ENCODE results near the gene MED23.

The MED23 gene

GRCh38 chr6:131592935-131593334 lies 35.1 kb downstream of the MED23 start:
- DNase-seq (ENCODE audit: low read depth in 1 of 2, low spot score in 1 of 2): no peak
- Histone ChIP-seq H3K27ac (replicated peaks) (no peak overlapping the region), H3K27me3 (ENCODE audit: insufficient read depth, poor library complexity, severe bottlenecking) (no peaks in the 10 kb centered on the region), H3K4me3 (replicated peaks; ENCODE audit: insufficient read depth, low read length) (no peak overlapping the region)
- TF ChIP-seq REST (IDR thresholded peaks at IDR 0.05; ENCODE audit: insufficient replicate concordance, low read depth) (no peak), GABPA (IDR thresholded peaks at IDR 0.05; ENCODE audit: low read depth) (no peak)

- no peak for DNase-seq (ENCODE audit: low read depth in 1 of 2, low spot score in 1 of 2)
- Histone ChIP-seq H3K27me3 (ENCODE audit: insufficient read depth, poor library complexity, severe bottlenecking) (no peaks in the 10 kb centered on the region), H3K4me3 (replicated peaks; ENCODE audit: insufficient read depth, low read length) (no peak overlapping the region), H3K27ac (replicated peaks) (no peak overlapping the region)
- TF ChIP-seq REST (IDR thresholded peaks at IDR 0.05; ENCODE audit: insufficient replicate concordance, low read depth) (no peak), CTCF (IDR thresholded peaks at IDR 0.05; ENCODE audit: insufficient read depth, low read length) (no peak), GABPA (IDR thresholded peaks at IDR 0.05; ENCODE audit: low read depth) (no peak), POLR2AphosphoS5 (IDR thresholded peaks at IDR 0.05; ENCODE audit: low read depth) (no peak), SPI1 (IDR thresholded peaks at IDR 0.05; ENCODE audit: borderline replicate concordance, low read depth) (no peak)
Measured at GRCh38 chr6:131588643-131589042, 39.4 kb downstream of the MED23 start.

GRCh38 chr6:131587909-131588308 lies 40.1 kb downstream of the MED23 start:
- Histone ChIP-seq H3K27ac (replicated peaks) (no peak overlapping the region), H3K27me3 (ENCODE audit: insufficient read depth, poor library complexity, severe bottlenecking) (no peaks in the 10 kb centered on the region), H3K4me3 (replicated peaks; ENCODE audit: insufficient read depth, low read length) (no peak overlapping the region)
- no peak for TF ChIP-seq SPI1 (IDR thresholded peaks at IDR 0.05; ENCODE audit: borderline replicate concordance, low read depth)
- TF ChIP-seq CTCF (IDR thresholded peaks at IDR 0.05; ENCODE audit: insufficient read depth, low read length): no peak
- TF ChIP-seq GABPA (IDR thresholded peaks at IDR 0.05; ENCODE audit: low read depth): no peak
- no peak for TF ChIP-seq POLR2AphosphoS5 (IDR thresholded peaks at IDR 0.05; ENCODE audit: low read depth)
- TF ChIP-seq REST (IDR thresholded peaks at IDR 0.05; ENCODE audit: insufficient replicate concordance, low read depth): no peak
- no peak for DNase-seq (ENCODE audit: low read depth in 1 of 2, low spot score in 1 of 2)

- H3K4me3 ChIP-seq (replicated peaks; ENCODE audit: insufficient read depth, low read length): no peak overlapping the region
- H3K27ac ChIP-seq (replicated peaks): no peak overlapping the region
- H3K27me3 ChIP-seq (ENCODE audit: insufficient read depth, poor library complexity, severe bottlenecking): no peaks in the 10 kb centered on the region
- TF ChIP-seq CTCF (IDR thresholded peaks at IDR 0.05; ENCODE audit: insufficient read depth, low read length): no peak
- no peak for DNase-seq (ENCODE audit: low read depth in 1 of 2, low spot score in 1 of 2)
Measured at GRCh38 chr6:131586543-131586942, 41.5 kb downstream of the MED23 start.

Data from HL-60 (cell line).